H1 (cell line): ENCODE measurements around the gene FAM53B.

Experiments used
- ASH2L ChIP-seq: fragments of 200-600, 300-600 bp; sonication (generic); IDR thresholded peaks from one replicate; pipeline ENCODE4 v1.7.1; 2017; ENCODE audit warnings: low read length
- ATF2 ChIP-seq: IDR thresholded peaks from 2 replicates; pipeline ENCODE4 v1.6.1; 2012; ENCODE audit warnings: low read length, inconsistent platforms
- ATF3 ChIP-seq: IDR thresholded peaks from 2 replicates; pipeline ENCODE4 v1.6.1; 2011; ENCODE audit warnings: low read depth, mild to moderate bottlenecking, low read length; ENCODE audit not compliant: insufficient read depth
- BRCA1 ChIP-seq: IDR thresholded peaks from 2 replicates; pipeline ENCODE4 v1.6.1; 2012; ENCODE audit warnings: low read depth, low read length, improper control_type of control experiment
- CREB1 ChIP-seq: IDR thresholded peaks from 2 replicates; pipeline ENCODE4 v1.6.1; 2012; ENCODE audit warnings: inconsistent platforms
- CTCF ChIP-seq, 3 experiments: IDR thresholded peaks; 1 replicate in 2 of 3; 2 replicates in 1 of 3; pipeline versions ENCODE4 v1.5.1 to v1.6.1; 2011; ENCODE audit warnings: low read length in 3 of 3, mild to moderate bottlenecking in 3 of 3, inconsistent platforms in 2 of 3, low read depth in 1 of 3, moderate library complexity in 1 of 3; ENCODE audit not compliant: insufficient read depth in 1 of 3; ENCODE audit errors: control extremely low read depth in 1 of 3
- EZH2 ChIP-seq: fragments of 200-600 bp; sonication (generic); IDR thresholded peaks from 2 replicates; pipeline ENCODE4 v1.7.1; 2012; ENCODE audit warnings: low read depth, mild to moderate bottlenecking, moderate library complexity, low read length, inconsistent platforms; ENCODE audit not compliant: severe bottlenecking
- GABPA ChIP-seq: IDR thresholded peaks from 2 replicates; pipeline ENCODE4 v1.6.1; 2011; ENCODE audit warnings: mild to moderate bottlenecking, low read length, moderate library complexity, borderline replicate concordance; ENCODE audit not compliant: insufficient read depth
- MAX ChIP-seq: IDR thresholded peaks from 2 replicates; pipeline ENCODE4 v1.6.1; 2012; ENCODE audit warnings: inconsistent platforms

- TF ChIP-seq ATF3 (no peak), EZH2 (no peak), CREB1 (no peak), MAX (no peak), ASH2L (no peak), ATF2 (no peak), CTCF (IDR thresholded peaks at IDR 0.05; ENCODE audit: control extremely low read depth in 1 of 3, insufficient read depth in 1 of 3, low read depth in 1 of 3, low read length in 3 of 3) (no peak), GABPA (no peak), BRCA1 (no peak)
These were observed 92.7 kb downstream of the FAM53B start for GRCh38 chr10:124651402-124651891.
